Measurements from ENCODE around the gene PDE6C. TPM values are rescaled to one million over a fixed set of nuclear protein-coding genes. Genes with fewer than 3 reads are reported as not detected.
A peak's percentile ranks its signal among the peaks of the same experiment; 100 is the strongest.

PDE6C gene
- not detected for total RNA-seq
- polyA plus RNA-seq: under 1 TPM in 1 of 2 donors, not detected in 1; 0.02 TPM
- long read RNA-seq, donor 1: 0 reads
- long read RNA-seq, donor 2, partial matches to known transcripts: 176 of 229 reads
- long read RNA-seq, donor 2, other reads (novel, unspliced or antisense): 53 of 229 reads
- long read RNA-seq, donor 3, partial matches to known transcripts: 0 of 1 reads
- long read RNA-seq, donor 3, other reads (novel, unspliced or antisense): 1 of 1 reads

DNA sequence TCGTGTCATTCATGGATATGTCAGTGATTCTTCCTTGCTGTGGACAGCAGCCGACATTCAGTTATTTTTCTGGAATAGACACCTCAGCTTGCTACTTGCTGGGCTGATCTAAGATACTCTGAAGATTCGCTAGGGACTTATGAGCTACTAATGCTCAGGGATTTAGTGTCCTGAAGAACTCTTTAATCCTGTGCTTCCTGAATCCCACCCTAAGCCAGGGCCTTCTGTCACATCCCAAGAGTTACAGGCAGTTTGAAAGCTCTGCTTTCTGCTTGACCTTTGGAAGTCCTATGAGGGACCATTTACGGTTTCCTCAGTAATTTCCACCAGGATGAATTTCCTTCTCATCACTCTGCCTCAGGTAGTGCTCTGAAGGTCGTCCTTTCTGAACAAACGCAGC lies at the start of gene PDE6C:
TSS of gene PDE6C (plus strand) at position 227 of the 400 bp plus-strand sequence. CDS start 189 bp downstream, outside the sequence.
- no peaks in the 10 kb centered on the region for H3K36me3 ChIP-seq
- H3K27me3 ChIP-seq: no peaks in the 10 kb centered on the region
- no peak within 1 kb of the TSS for H3K27ac ChIP-seq
- TF ChIP-seq EP300 (IDR thresholded peaks at IDR 0.05) (no peak), POLR2A (IDR thresholded peaks at IDR 0.05) (no peak)
- TF ChIP-seq, protein P1, sequence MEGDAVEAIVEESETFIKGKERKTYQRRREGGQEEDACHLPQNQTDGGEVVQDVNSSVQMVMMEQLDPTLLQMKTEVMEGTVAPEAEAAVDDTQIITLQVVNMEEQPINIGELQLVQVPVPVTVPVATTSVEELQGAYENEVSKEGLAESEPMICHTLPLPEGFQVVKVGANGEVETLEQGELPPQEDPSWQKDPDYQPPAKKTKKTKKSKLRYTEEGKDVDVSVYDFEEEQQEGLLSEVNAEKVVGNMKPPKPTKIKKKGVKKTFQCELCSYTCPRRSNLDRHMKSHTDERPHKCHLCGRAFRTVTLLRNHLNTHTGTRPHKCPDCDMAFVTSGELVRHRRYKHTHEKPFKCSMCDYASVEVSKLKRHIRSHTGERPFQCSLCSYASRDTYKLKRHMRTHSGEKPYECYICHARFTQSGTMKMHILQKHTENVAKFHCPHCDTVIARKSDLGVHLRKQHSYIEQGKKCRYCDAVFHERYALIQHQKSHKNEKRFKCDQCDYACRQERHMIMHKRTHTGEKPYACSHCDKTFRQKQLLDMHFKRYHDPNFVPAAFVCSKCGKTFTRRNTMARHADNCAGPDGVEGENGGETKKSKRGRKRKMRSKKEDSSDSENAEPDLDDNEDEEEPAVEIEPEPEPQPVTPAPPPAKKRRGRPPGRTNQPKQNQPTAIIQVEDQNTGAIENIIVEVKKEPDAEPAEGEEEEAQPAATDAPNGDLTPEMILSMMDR (IDR thresholded peaks at IDR 0.05): no peak
- 84 to 87% (median 86%) methylated on average over 6 of the region's 6 CpGs for WGBS, 3 donors
- no peaks in the 10 kb centered on the region for H3K4me1 ChIP-seq (ENCODE audit: insufficient read depth)
- peaks cover 0 to 3% of the 10 kb centered on the region in 2 donors for H3K9me3 ChIP-seq
- no peak for DNase-seq
- intact Hi-C loops (cut with DNase I): no loop called here
- H3K4me3 ChIP-seq: no peak within 1 kb of the TSS

- intact Hi-C loops (cut with DNase I): no loop called here
- 69 to 73% (median 73%) methylated on average over 3 of the region's 3 CpGs for WGBS, 3 donors
- Histone ChIP-seq H3K4me1 (ENCODE audit: insufficient read depth) (no peaks in the 10 kb centered on the region), H3K4me3 (no peak overlapping the region), H3K9me3 (no peaks in the 10 kb centered on the region), H3K27ac (no peak overlapping the region), H3K36me3 (no peaks in the 10 kb centered on the region), H3K27me3 (no peaks in the 10 kb centered on the region)
- DNase-seq: no peak
- TF ChIP-seq POLR2A (IDR thresholded peaks at IDR 0.05): no peak
- TF ChIP-seq, protein P1 (IDR thresholded peaks at IDR 0.05): no peak
- TF ChIP-seq EP300 (IDR thresholded peaks at IDR 0.05): no peak
These were observed 46.9 kb upstream of the PDE6C start for GRCh38 chr10:93565446-93565845.

DNA sequence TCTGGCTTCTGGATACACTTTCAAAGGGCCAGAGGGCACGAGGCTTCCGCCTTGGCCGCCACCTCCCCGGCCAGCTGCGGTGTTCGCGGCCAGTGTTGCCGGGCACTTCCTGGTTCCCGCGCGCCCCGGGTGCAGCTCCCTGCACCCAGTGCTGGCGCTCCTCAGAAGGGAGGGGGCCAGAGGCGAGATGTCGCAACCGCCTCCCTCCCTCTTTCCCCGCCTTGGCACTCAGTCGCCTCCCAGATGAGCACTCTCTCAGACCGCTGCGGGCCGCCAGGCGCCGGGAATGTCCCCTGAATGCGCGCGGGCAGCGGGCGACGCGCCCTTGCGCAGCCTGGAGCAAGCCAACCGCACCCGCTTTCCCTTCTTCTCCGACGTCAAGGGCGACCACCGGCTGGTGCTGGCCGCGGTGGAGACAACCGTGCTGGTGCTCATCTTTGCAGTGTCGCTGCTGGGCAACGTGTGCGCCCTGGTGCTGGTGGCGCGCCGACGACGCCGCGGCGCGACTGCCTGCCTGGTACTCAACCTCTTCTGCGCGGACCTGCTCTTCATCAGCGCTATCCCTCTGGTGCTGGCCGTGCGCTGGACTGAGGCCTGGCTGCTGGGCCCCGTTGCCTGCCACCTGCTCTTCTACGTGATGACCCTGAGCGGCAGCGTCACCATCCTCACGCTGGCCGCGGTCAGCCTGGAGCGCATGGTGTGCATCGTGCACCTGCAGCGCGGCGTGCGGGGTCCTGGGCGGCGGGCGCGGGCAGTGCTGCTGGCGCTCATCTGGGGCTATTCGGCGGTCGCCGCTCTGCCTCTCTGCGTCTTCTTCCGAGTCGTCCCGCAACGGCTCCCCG lies 45.7 kb upstream of the PDE6C start, which contains the start of gene FFAR4:
TSS of gene FFAR4 (plus strand) at position 231 of the 842 bp plus-strand sequence. CDS start at position 287, 56 bp downstream.
- intact Hi-C loops (cut with DNase I): no loop called here
- WGBS, 3 donors: 0 to 1% (median 1%) methylated on average over 77 to 85 of the region's 85 CpGs
- Histone ChIP-seq H3K4me3 (peak within 1 kb of the TSS; percentile 9), H3K27ac (no peak within 1 kb of the TSS), H3K9me3 (no peaks in the 10 kb centered on the region), H3K36me3 (no peaks in the 10 kb centered on the region), H3K4me1 (ENCODE audit: insufficient read depth) (no peaks in the 10 kb centered on the region), H3K27me3 (no peaks in the 10 kb centered on the region)
- TF ChIP-seq EP300 (IDR thresholded peaks at IDR 0.05): no peak
- TF ChIP-seq, protein P1 (IDR thresholded peaks at IDR 0.05): no peak
- no peak for DNase-seq

GRCh38 chr10:93567277-93568104 lies 44.8 kb upstream of the PDE6C start:
- Histone ChIP-seq H3K36me3 (no peaks in the 10 kb centered on the region), H3K27me3 (no peaks in the 10 kb centered on the region), H3K27ac (no peak overlapping the region), H3K4me1 (ENCODE audit: insufficient read depth) (no peaks in the 10 kb centered on the region), H3K9me3 (no peaks in the 10 kb centered on the region), H3K4me3 (no peak overlapping the region)
- no peak for TF ChIP-seq POLR2A (IDR thresholded peaks at IDR 0.05)
- TF ChIP-seq, protein P1 (IDR thresholded peaks at IDR 0.05): no peak
- TF ChIP-seq EP300 (IDR thresholded peaks at IDR 0.05): no peak
- DNase-seq: no peak
- intact Hi-C loops (cut with DNase I): no loop called here
- 8 to 18% (median 15%) methylated on average over 33 of the region's 33 CpGs for WGBS, 3 donors
